ENCODE data around the gene BLOC1S1.

BLOC1S1 gene

GRCh38 chr12:55728186-55728938, 12.5 kb downstream of the BLOC1S1 start:
- no peak for DNase-seq (ENCODE audit: low spot score)

- DNase-seq (ENCODE audit: low spot score): peak; percentile 31
Measured at GRCh38 chr12:55728939-55729818, 13.3 kb downstream of the BLOC1S1 start, which contains the start of gene CD63. Gene CD63, minus strand, starts transcription at chr12:55729009. Its CDS starts 668 bp downstream, at chr12:55728341.

GRCh38 chr12:55729819-55730818, 14.3 kb downstream of the BLOC1S1 start:
- no peak for DNase-seq (ENCODE audit: low spot score)

GRCh38 chr12:55732288-55732687, 16.4 kb downstream of the BLOC1S1 start:
- DNase-seq (ENCODE audit: low spot score): no peak

- no peak for DNase-seq (ENCODE audit: low spot score)
Measured at GRCh38 chr12:55733021-55733555, 17.2 kb downstream of the BLOC1S1 start.

- peak; percentile 29 for DNase-seq (ENCODE audit: low spot score)
Measured at GRCh38 chr12:55733858-55734257, 18.0 kb downstream of the BLOC1S1 start.

- no peak for DNase-seq (ENCODE audit: low spot score)
Measured at GRCh38 chr12:55734595-55734994, 18.7 kb downstream of the BLOC1S1 start.

GRCh38 chr12:55736076-55736475, 20.2 kb downstream of the BLOC1S1 start:
- no peak for DNase-seq (ENCODE audit: low spot score)

- peak; percentile 47 for DNase-seq (ENCODE audit: low spot score)
Measured at GRCh38 chr12:55736780-55737580, 21.1 kb downstream of the BLOC1S1 start.

- DNase-seq (ENCODE audit: low spot score): no peak
Measured at GRCh38 chr12:55737581-55738122, 21.8 kb downstream of the BLOC1S1 start.

- peak; percentile 87 for DNase-seq (ENCODE audit: low spot score)
Measured at GRCh38 chr12:55738123-55739024, 22.5 kb downstream of the BLOC1S1 start.

GRCh38 chr12:55739025-55739378, 23.2 kb downstream of the BLOC1S1 start:
- no peak for DNase-seq (ENCODE audit: low spot score)

GRCh38 chr12:55741931-55742680, 26.3 kb downstream of the BLOC1S1 start:
- DNase-seq (ENCODE audit: low spot score): no peak

- no peak for DNase-seq (ENCODE audit: low spot score)
Measured at GRCh38 chr12:55742719-55743405, 27.0 kb downstream of the BLOC1S1 start, which contains the start of gene GDF11. Gene GDF11, plus strand, starts transcription at chr12:55743122. Its CDS starts 195 bp downstream, at chr12:55743317.

- peak; percentile 29 for DNase-seq (ENCODE audit: low spot score)
Measured at GRCh38 chr12:55743406-55744339, 27.8 kb downstream of the BLOC1S1 start.

- no peak for DNase-seq (ENCODE audit: low spot score)
Measured at GRCh38 chr12:55744340-55745030, 28.6 kb downstream of the BLOC1S1 start.
